Measurements from ENCODE around the gene PACSIN1.

- TF ChIP-seq CTCF (IDR thresholded peaks at IDR 0.05) (no peak), POLR2A (IDR thresholded peaks at IDR 0.05) (no peak)
Observed at GRCh38 chr6:34463299-34463698, 2.6 kb upstream of the PACSIN1 start.
